Lower lobe of right lung (tissue), 2 donors: ENCODE results near the gene REV3L. TPM values are rescaled to one million over a fixed set of nuclear protein-coding genes. Genes with fewer than 3 reads are reported as not detected.

Source experiments
- ATAC-seq, 2 donors: fragments of 200-7000 bp; cut with Tn5 transposase; one replicate each; pipeline ENCODE4 v1.9.1; 2020 to 2022; ENCODE audit warnings: mild to moderate bottlenecking in 2 of 2, moderate library complexity in 2 of 2
- DNase-seq: peaks from one replicate; pipeline ENCODE4 v3.0.0-alpha.2; 2020
- H3K27ac ChIP-seq: fragments of 200-600 bp; one replicate; pipeline ENCODE4 v1.8.0; 2022
- H3K27me3 ChIP-seq: fragments of 200-600 bp; one replicate; pipeline ENCODE4 v1.8.0; 2022; ENCODE audit warnings: low read depth
- H3K36me3 ChIP-seq: fragments of 200-600 bp; one replicate; pipeline ENCODE4 v1.8.0; 2022; ENCODE audit warnings: mild to moderate bottlenecking
- H3K4me1 ChIP-seq: fragments of 200-600 bp; one replicate; pipeline ENCODE4 v1.8.0; 2022
- H3K4me3 ChIP-seq: fragments of 200-600 bp; one replicate; pipeline ENCODE4 v1.8.0; 2022; ENCODE audit warnings: mild to moderate bottlenecking
- H3K9me3 ChIP-seq: fragments of 200-600 bp; one replicate; pipeline ENCODE4 v1.8.0; 2022
- CTCF ChIP-seq: fragments of 200-600 bp; IDR thresholded peaks from one replicate; pipeline ENCODE4 v1.8.0; 2022; ENCODE audit warnings: antibody characterized with exemption, mild to moderate bottlenecking
- intact Hi-C: fragments of 100-400 bp; cut with DNase I; formaldehyde crosslinking; loops from one replicate; pipeline ENCODE4 v1.11.0; 2022
- total RNA-seq: library from RNA; stranded (reverse); fragmentation: NEBNext Ultra II Directional; extraction: Animal tissue kit (Norgen Biotek cat#: 25700); gene quantifications from one replicate; pipeline ENCODE4 v1.2.1, GENCODE V29; 2021
- donor health status: DM: no; HTN: yes; CAD: no; lungs with severe emphysema.

REV3L gene
- total RNA-seq, 1 donor from 2014 or later = 30.3 TPM

- H3K27ac ChIP-seq = no peak overlapping the region
- TF ChIP-seq CTCF = no peak
- H3K4me3 ChIP-seq = no peak overlapping the region
- intact Hi-C loops = no loop called here
- ATAC-seq = no peak
- no peaks in the 10 kb centered on the region for H3K27me3 ChIP-seq
- no peaks in the 10 kb centered on the region for H3K36me3 ChIP-seq
- H3K9me3 ChIP-seq = no peaks in the 10 kb centered on the region
- no peaks in the 10 kb centered on the region for H3K4me1 ChIP-seq
- no peak for DNase-seq
Measured at GRCh38 chr6:111503660-111504059, 20.6 kb upstream of the REV3L start.

- Histone ChIP-seq H3K4me3 (no peak overlapping the region), H3K4me1 (no peaks in the 10 kb centered on the region), H3K27ac (no peak overlapping the region), H3K36me3 (no peaks in the 10 kb centered on the region), H3K9me3 (no peaks in the 10 kb centered on the region), H3K27me3 (no peaks in the 10 kb centered on the region)
- no peak for TF ChIP-seq CTCF
- intact Hi-C loops = no loop called here
- no peak for DNase-seq
- no peak for ATAC-seq
Measured at GRCh38 chr6:111503194-111503593, 20.2 kb upstream of the REV3L start.

GRCh38 chr6:111502154-111502553, 19.1 kb upstream of the REV3L start:
- TF ChIP-seq CTCF = no peak
- ATAC-seq (no peak), DNase-seq (no peak)
- Histone ChIP-seq H3K4me3 (no peak overlapping the region), H3K27me3 (no peaks in the 10 kb centered on the region), H3K27ac (no peak overlapping the region), H3K36me3 (no peaks in the 10 kb centered on the region), H3K4me1 (no peaks in the 10 kb centered on the region), H3K9me3 (no peaks in the 10 kb centered on the region)
- intact Hi-C loops = no loop called here

GRCh38 chr6:111499269-111499793, 16.3 kb upstream of the REV3L start:
- Histone ChIP-seq H3K9me3 (no peaks in the 10 kb centered on the region), H3K27ac (no peak overlapping the region), H3K27me3 (no peaks in the 10 kb centered on the region), H3K4me3 (no peak overlapping the region), H3K36me3 (no peaks in the 10 kb centered on the region), H3K4me1 (peaks cover 7% of the 10 kb centered on the region)
- intact Hi-C loops = no loop called here
- ATAC-seq (no peak), DNase-seq (no peak)
- TF ChIP-seq CTCF = no peak

GRCh38 chr6:111494951-111495635, 12.1 kb upstream of the REV3L start:
- Histone ChIP-seq H3K4me1 (peaks cover 7% of the 10 kb centered on the region), H3K9me3 (no peaks in the 10 kb centered on the region), H3K27me3 (no peaks in the 10 kb centered on the region), H3K27ac (no peak overlapping the region), H3K36me3 (no peaks in the 10 kb centered on the region), H3K4me3 (no peak overlapping the region)
- DNase-seq = no peak
- TF ChIP-seq CTCF = no peak
- intact Hi-C loops = no loop called here
- no peak for ATAC-seq
